OCI-LY1 (cell line): ENCODE results near the gene ZPR1.

Experiments used
- H2AFZ ChIP-seq: fragments of 200-600 bp; sonication (generic), shearing (Covaris generic); 2 replicates; pipeline ENCODE4 v1.6.0; 2014; ENCODE audit warnings: antibody characterized with exemption, mild to moderate bottlenecking, low read length
- H3F3A ChIP-seq: fragments of 200-600 bp; sonication (generic), shearing (Covaris generic); 2 replicates; pipeline ENCODE4 v1.6.0; 2014; ENCODE audit warnings: mild to moderate bottlenecking, antibody characterized with exemption, low read length, moderate library complexity; ENCODE audit not compliant: insufficient read depth
- H3K27ac ChIP-seq: fragments of 200-600 bp; sonication (generic); 2 replicates; pipeline ENCODE4 v1.5.1; 2014; ENCODE audit warnings: low read length, mixed run types, mild to moderate bottlenecking, low read depth; ENCODE audit not compliant: poor library complexity, severe bottlenecking
- H3K27me3 ChIP-seq: fragments of 200-600 bp; sonication (generic); 2 replicates; pipeline ENCODE4 v1.6.0; 2014; ENCODE audit warnings: antibody characterized with exemption, mild to moderate bottlenecking, low read length, moderate library complexity; ENCODE audit not compliant: insufficient read depth
- H3K36me3 ChIP-seq: fragments of 200-600 bp; sonication (generic); 2 replicates; pipeline ENCODE4 v1.6.1; 2014; ENCODE audit warnings: mild to moderate bottlenecking, antibody characterized with exemption, low read length, moderate library complexity, mixed read lengths; ENCODE audit not compliant: insufficient read depth
- H3K4me1 ChIP-seq: fragments of 200-600 bp; sonication (generic); 2 replicates; pipeline ENCODE4 v1.5.1; 2014; ENCODE audit warnings: mild to moderate bottlenecking, low read length, moderate library complexity; ENCODE audit not compliant: insufficient read depth, severe bottlenecking
- H3K4me2 ChIP-seq: fragments of 200-600 bp; sonication (generic), shearing (Covaris generic); 2 replicates; pipeline ENCODE4 v1.6.1; 2014; ENCODE audit warnings: low read length
- H3K4me3 ChIP-seq: fragments of 200-600 bp; sonication (generic); 2 replicates; pipeline ENCODE4 v1.5.1; 2014; ENCODE audit warnings: low read length, low read depth, mild to moderate bottlenecking, mixed read lengths; ENCODE audit not compliant: poor library complexity, severe bottlenecking
- H3K79me2 ChIP-seq: fragments of 200-600 bp; shearing (Covaris generic); 2 replicates; pipeline ENCODE4 v1.6.1; 2016; ENCODE audit warnings: mixed run types, low read length, mixed read lengths; ENCODE audit not compliant: insufficient read depth
- H3K9ac ChIP-seq: fragments of 200-600 bp; sonication (generic), shearing (Covaris generic); 2 replicates; pipeline ENCODE4 v1.6.1; 2014; ENCODE audit warnings: mild to moderate bottlenecking, low read length, mixed read lengths
- H3K9me2 ChIP-seq: fragments of 200-600 bp; sonication (generic), shearing (Covaris generic); 2 replicates; pipeline ENCODE4 v1.6.1; 2014; ENCODE audit warnings: low read depth, mild to moderate bottlenecking, low read length, mixed read lengths
- H3K9me3 ChIP-seq: fragments of 200-600 bp; shearing (Covaris generic); 2 replicates; pipeline ENCODE4 v1.6.1; 2014; ENCODE audit warnings: low read length, mixed read lengths
- H4K20me1 ChIP-seq: fragments of 200-600 bp; sonication (generic), shearing (Covaris generic); 2 replicates; pipeline ENCODE4 v1.6.0; 2016; ENCODE audit warnings: mild to moderate bottlenecking, low read length; ENCODE audit not compliant: insufficient read depth
- CTCF ChIP-seq: fragments of 200-600 bp; sonication (generic), shearing (Covaris generic); IDR thresholded peaks from 2 replicates; pipeline ENCODE4 v1.5.1; 2017; ENCODE audit warnings: mild to moderate bottlenecking, antibody characterized with exemption, low read length, moderate library complexity, mixed read lengths
- EZH2 ChIP-seq: fragments of 200-600 bp; sonication (generic), shearing (Covaris generic); IDR thresholded peaks from 2 replicates; pipeline ENCODE4 v1.8.0; 2017; ENCODE audit warnings: borderline replicate concordance, mixed run types, mild to moderate bottlenecking, antibody characterized with exemption, low read length, moderate library complexity, mixed read lengths

ZPR1 gene

GRCh38 chr11:116725434-116726221 lies 62.2 kb downstream of the ZPR1 start:
- no peak overlapping the region for H2AFZ ChIP-seq
- H3K27me3 ChIP-seq, result no peaks in the 10 kb centered on the region
- H3K27ac ChIP-seq, result no peak overlapping the region

GRCh38 chr11:116724813-116725212 lies 63.0 kb downstream of the ZPR1 start:
- H3K9ac ChIP-seq, result no peak overlapping the region
- no peak overlapping the region for H3K4me2 ChIP-seq
- H3K36me3 ChIP-seq, result no peaks in the 10 kb centered on the region
- no peak overlapping the region for H3K4me3 ChIP-seq
- H3K9me3 ChIP-seq, result no peaks in the 10 kb centered on the region
- TF ChIP-seq CTCF (no peak), EZH2 (no peak)
- no peak overlapping the region for H3K27ac ChIP-seq
- H3K9me2 ChIP-seq, result no peaks in the 10 kb centered on the region
- H3K79me2 ChIP-seq, result no peaks in the 10 kb centered on the region
- no peaks in the 10 kb centered on the region for H3F3A ChIP-seq
- no peaks in the 10 kb centered on the region for H3K4me1 ChIP-seq
- H2AFZ ChIP-seq, result no peak overlapping the region
- H4K20me1 ChIP-seq, result no peaks in the 10 kb centered on the region
- no peaks in the 10 kb centered on the region for H3K27me3 ChIP-seq

More at GRCh38 chr11:116725434-116726221, 62.2 kb downstream of the ZPR1 start:
- H3K4me1 ChIP-seq, result no peaks in the 10 kb centered on the region
- no peaks in the 10 kb centered on the region for H4K20me1 ChIP-seq
- H3F3A ChIP-seq, result no peaks in the 10 kb centered on the region
- H3K9me2 ChIP-seq, result no peaks in the 10 kb centered on the region
- H3K36me3 ChIP-seq, result no peaks in the 10 kb centered on the region
- H3K9ac ChIP-seq, result no peak overlapping the region
- TF ChIP-seq EZH2 (no peak), CTCF (no peak)
- H3K4me2 ChIP-seq, result no peak overlapping the region
- no peaks in the 10 kb centered on the region for H3K9me3 ChIP-seq
- no peak overlapping the region for H3K4me3 ChIP-seq
- H3K79me2 ChIP-seq, result no peaks in the 10 kb centered on the region
